ENCODE measurements around the gene SLC9A4. TPM values are rescaled to one million over a fixed set of nuclear protein-coding genes. Genes with fewer than 3 reads are reported as not detected.
A peak's percentile ranks its signal among the peaks of the same experiment; 100 is the strongest.

The SLC9A4 gene
- total RNA-seq, 8 experiments from 2014 or later, result 0.13 to 2.2 (median 1.2) TPM; not detected in 2

DNA sequence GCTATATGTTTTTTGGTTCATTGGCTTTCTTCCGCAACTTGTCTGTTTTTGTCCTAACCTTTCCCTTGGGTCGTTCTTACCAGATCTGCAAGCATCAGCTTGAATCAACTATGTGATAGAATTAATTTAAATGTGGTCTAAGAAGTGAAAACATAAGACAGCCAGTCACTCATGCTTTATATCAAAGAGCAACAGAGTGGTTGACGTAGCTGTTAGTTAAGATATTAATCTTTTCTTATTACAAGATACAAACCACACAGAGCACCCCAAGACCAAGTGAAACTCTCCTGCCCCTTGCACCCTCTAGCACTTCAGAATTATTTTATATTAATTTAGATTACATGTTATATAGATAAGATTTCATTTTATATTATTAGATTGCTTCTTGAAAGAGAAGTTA, 34.9 kb upstream of the SLC9A4 start:
- in situ Hi-C loops (cut with MboI; ENCODE audit: low pct_unique_long_range_greater_than_20kb in 2 of 9, low sequenced_read_pairs in 9 of 9, unreplicated experiment in 9 of 9), result loop anchor here in 3 of 9 experiments (25.0 kb wide), 3 partner anchors 176 to 551 kb away; no protein-coding TSS in a partner anchor
- WGBS, 10 experiments, result 67 to 100% (median 93%) methylated on average over 1 to 3 of the region's 3 CpGs; no CpG with 5 or more reads in 2 of the 10 experiments
- ATAC-seq (replicated peaks in 6 of 8), result no peak
- no peaks in the 10 kb centered on the region for H3K4me1 ChIP-seq (replicated peaks in 1 of 2)
- no peak overlapping the region for H3K27ac ChIP-seq
- no peak overlapping the region for H3K4me3 ChIP-seq

DNA sequence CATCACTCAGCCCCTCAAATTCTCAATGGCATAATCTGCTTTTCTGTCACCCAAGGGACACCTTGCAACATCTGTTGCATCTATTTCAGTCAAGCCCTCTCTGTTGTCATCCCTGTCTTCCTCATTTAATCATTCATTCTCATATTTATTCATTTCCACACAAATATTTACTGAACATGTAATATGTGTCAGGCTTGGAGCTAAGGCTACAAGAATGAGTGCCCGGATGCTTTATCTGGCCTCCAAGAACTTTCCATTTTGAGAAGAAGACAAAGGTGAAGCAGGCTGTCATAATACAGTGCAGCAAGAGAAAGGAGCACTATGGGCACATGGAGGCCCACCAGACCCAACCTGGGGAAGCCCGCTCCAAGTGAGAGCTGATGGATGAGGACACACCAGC, 34.4 kb upstream of the SLC9A4 start:
- Histone ChIP-seq H3K4me1 (replicated peaks in 1 of 2) (no peaks in the 10 kb centered on the region), H3K4me3 (no peak overlapping the region), H3K27ac (no peak overlapping the region)
- WGBS, 10 experiments, result 70 to 100% (median 84%) methylated on average over 1 to 2 of the region's 2 CpGs; no CpG with 5 or more reads in 4 of the 10 experiments
- no peak for ATAC-seq (replicated peaks in 6 of 8)
- in situ Hi-C loops (cut with MboI; ENCODE audit: low pct_unique_long_range_greater_than_20kb in 2 of 9, low sequenced_read_pairs in 9 of 9, unreplicated experiment in 9 of 9), result loop anchor here in 3 of 9 experiments (25.0 kb wide), 3 partner anchors 176 to 551 kb away; no protein-coding TSS in a partner anchor

DNA sequence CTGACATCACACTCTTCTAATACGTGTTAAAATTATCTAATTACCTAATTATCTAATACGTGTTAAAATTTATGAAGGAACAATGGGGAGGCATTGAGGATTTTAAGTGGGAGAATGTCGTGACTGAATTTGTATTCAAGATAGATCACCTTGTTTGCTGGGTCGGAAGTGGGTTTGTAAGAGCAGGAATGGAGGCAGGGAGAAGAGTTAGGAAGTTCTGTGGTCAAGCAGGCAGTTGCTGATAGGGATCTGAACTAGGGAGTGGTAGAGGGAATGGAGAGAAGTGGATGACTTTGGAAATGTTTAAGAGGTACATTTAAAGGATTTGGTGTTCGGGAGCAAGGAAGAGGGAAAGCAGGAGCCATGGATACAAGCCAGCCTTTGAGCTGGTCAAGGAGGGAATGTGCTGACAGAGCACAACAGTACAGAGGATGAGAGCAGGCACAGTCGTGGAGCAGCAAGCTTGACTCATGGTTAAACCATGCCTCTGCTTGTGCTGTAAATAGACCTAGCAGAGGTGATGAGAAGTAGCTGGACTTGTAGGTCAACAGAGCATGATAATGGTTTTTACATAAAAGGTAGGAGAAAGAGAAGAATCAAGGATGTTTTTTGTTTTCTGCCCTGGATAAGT, 33.8 kb upstream of the SLC9A4 start:
- 18 to 75% (median 58%) methylated on average over 3 to 6 of the region's 6 CpGs; no CpG with 5 or more reads in 1 of the 10 experiments for WGBS, 10 experiments
- ATAC-seq (replicated peaks in 6 of 8), result peak in 2 of 8 experiments; percentile 61 to 78
- in situ Hi-C loops (cut with MboI; ENCODE audit: low pct_unique_long_range_greater_than_20kb in 2 of 9, low sequenced_read_pairs in 9 of 9, unreplicated experiment in 9 of 9), result loop anchor here in 3 of 9 experiments (25.0 kb wide), 3 partner anchors 177 to 552 kb away; no protein-coding TSS in a partner anchor
- no peaks in the 10 kb centered on the region for H3K4me1 ChIP-seq (replicated peaks in 1 of 2)
- no peak overlapping the region for H3K4me3 ChIP-seq
- H3K27ac ChIP-seq, result no peak overlapping the region

DNA sequence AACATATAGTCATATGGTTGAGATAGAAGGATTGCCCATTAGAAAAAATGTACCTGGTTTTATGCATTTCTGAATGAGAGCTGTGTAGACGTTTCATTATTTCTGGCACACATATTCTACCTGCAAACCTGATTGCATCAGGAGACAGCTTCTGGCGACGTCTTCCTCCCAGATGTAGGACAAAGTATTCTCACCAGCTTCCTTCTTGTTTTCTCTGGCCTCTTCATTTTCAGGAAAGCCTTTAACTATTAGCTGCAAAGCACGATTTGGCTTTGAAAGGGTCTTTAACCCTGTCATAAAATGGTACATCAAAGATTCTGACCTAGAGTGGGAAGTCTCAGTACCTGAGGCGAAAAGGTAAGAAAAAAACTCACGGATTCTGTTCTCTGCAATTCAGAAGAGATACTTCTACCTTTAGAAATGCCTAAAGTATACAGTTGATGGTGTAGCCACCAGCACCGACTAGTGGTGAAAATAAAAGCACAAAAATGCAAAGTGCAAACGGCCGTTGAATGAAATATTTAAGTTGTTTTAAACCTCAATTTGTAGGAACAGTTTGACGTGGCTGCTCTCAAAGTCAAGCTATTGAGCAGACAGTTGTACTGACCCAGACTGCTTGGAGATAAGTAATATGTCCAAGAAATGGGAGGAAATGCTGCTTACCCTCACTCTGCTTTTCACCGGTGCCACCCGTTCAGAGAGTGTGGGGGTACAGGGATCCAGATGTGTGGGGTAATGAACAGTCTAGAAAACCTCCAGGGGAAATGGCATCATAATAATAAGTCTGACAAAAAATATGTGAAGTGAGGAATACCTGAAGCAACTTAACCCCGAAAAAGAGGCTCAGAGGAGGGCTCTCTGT, 29.8 kb upstream of the SLC9A4 start:
- in situ Hi-C loops (cut with MboI; ENCODE audit: low pct_unique_long_range_greater_than_20kb in 2 of 9, low sequenced_read_pairs in 9 of 9, unreplicated experiment in 9 of 9), result loop anchor here in 4 of 9 experiments (10.0 to 25.0 kb wide), 5 partner anchors 78 to 556 kb away; no protein-coding TSS in a partner anchor
- H3K4me3 ChIP-seq, result no peak overlapping the region
- ATAC-seq (replicated peaks in 6 of 8), result peak in 3 of 8 experiments; percentile 61 to 88 (median 75)
- 6 to 55% (median 25%) methylated on average over 2 to 12 of the region's 13 CpGs; no CpG with 5 or more reads in 1 of the 10 experiments for WGBS, 10 experiments
- no peaks in the 10 kb centered on the region for H3K4me1 ChIP-seq (replicated peaks in 1 of 2)
- H3K27ac ChIP-seq, result no peak overlapping the region

DNA sequence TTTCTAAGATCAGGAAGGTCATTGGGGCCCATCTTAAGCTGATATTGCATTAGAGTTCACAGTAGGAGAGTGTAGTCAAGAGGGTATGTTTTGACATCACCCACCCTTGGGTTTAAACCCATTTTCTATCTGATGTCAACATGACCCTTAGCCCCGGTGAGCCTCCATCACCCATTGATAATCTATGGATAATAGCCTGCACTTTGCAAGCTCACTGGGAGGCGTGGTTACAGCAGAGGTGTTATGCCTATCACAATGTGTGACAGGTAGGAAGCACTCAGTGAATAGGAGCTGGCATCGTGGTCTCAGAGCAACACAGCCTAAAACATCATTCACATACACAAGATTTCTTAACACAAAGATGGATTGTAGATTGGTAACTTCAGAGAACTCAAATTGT, 28.8 kb upstream of the SLC9A4 start:
- ATAC-seq (replicated peaks in 6 of 8), result no peak
- H3K4me1 ChIP-seq (replicated peaks in 1 of 2), result no peaks in the 10 kb centered on the region
- H3K27ac ChIP-seq, result no peak overlapping the region
- H3K4me3 ChIP-seq, result no peak overlapping the region
- WGBS, 10 experiments, result 78 to 92% (median 88%) methylated on average over 1 to 3 of the region's 3 CpGs; no CpG with 5 or more reads in 3 of the 10 experiments
- in situ Hi-C loops (cut with MboI; ENCODE audit: low pct_unique_long_range_greater_than_20kb in 2 of 9, low sequenced_read_pairs in 9 of 9, unreplicated experiment in 9 of 9), result loop anchor here in 4 of 9 experiments (10.0 to 25.0 kb wide), 5 partner anchors 79 to 557 kb away; no protein-coding TSS in a partner anchor

DNA sequence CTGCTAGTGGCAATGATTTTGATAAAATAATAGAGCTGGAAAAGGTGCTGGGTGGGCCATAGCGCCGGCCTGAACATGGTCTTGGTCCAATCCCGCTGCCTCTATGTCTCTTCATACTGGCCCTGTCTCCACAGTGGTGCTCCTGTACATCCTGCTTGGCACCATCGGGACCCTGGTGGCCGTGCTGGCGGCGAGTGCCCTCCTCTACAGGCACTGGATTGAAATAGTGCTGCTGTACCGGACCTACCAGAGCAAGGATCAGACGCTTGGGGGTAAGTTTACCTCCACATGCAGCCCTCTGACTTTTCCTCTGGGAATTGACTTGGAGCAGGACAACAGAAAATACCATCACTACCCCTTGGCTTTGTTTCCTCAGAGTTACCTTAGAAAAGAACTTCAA, 26.1 kb upstream of the SLC9A4 start:
- Histone ChIP-seq H3K4me1 (replicated peaks in 1 of 2) (no peaks in the 10 kb centered on the region), H3K27ac (no peak overlapping the region), H3K4me3 (no peak overlapping the region)
- no peak for ATAC-seq (replicated peaks in 6 of 8)
- in situ Hi-C loops (cut with MboI; ENCODE audit: low pct_unique_long_range_greater_than_20kb in 2 of 9, low sequenced_read_pairs in 9 of 9, unreplicated experiment in 9 of 9), result loop anchor here in 4 of 9 experiments (10.0 to 25.0 kb wide), 5 partner anchors 82 to 560 kb away; no protein-coding TSS in a partner anchor
- 92 to 100% (median 96%) methylated on average over 2 to 9 of the region's 9 CpGs; no CpG with 5 or more reads in 6 of the 10 experiments for WGBS, 10 experiments

DNA sequence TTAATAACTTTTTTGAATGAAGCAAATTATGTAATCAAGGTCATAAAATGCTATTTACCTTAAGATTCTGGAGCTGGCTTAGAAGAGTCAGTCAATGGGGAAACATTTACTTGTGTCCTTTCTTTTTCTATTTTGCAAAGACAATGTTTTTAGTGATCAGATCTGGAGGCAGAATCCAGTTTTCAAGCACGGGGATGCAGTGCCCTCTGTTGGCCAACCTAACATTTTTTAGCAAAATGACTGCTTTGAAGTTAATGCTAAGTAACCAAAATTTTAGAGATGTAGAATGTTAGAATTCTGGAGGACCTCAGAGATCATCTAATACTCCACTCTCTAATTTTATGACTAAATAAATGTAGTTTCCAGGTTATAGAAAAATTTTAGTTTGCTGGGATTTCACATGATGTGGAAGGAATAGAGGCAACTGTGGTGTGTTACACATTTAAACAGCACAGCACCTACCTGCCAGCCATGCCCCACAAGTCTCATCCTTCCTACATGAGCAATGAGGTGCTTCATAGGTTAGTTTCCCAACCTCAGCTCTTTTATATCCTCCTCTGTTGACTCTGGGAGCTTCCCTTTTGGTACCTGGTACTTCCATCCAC, 23.6 kb upstream of the SLC9A4 start:
- peak in 2 of 8 experiments; percentile 43 to 58 for ATAC-seq (replicated peaks in 6 of 8)
- Histone ChIP-seq H3K4me3 (no peak overlapping the region), H3K27ac (no peak overlapping the region), H3K4me1 (replicated peaks in 1 of 2) (no peaks in the 10 kb centered on the region)
- WGBS, 10 experiments, result 0% methylated on average over 1 of the region's 1 CpG; no CpG with 5 or more reads in 2 of the 10 experiments
- in situ Hi-C loops (cut with MboI; ENCODE audit: low pct_unique_long_range_greater_than_20kb in 2 of 9, low sequenced_read_pairs in 9 of 9, unreplicated experiment in 9 of 9), result loop anchor here in 4 of 9 experiments (10.0 to 25.0 kb wide), 5 partner anchors 85 to 562 kb away; no protein-coding TSS in a partner anchor

DNA sequence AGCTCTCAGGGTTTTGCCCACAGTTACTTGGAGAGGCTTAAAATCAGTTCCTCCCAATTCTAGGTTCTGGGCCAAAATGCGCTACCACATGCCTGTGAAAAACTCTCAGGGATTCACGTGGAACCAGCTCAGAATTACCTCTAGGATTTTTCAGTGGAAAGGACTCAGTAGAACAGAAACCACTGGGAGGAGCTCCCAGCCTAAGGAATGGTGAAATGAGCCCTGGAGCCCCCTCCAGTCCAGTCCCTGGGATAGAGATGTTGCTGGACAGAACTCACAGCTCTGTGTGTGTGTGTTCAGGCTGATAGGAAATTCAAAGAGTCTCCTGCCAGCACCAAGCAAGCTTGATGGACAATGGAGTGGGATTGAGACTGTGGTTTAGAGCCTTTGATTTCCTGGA, 21.1 kb upstream of the SLC9A4 start:
- no peak for ATAC-seq (replicated peaks in 6 of 8)
- H3K27ac ChIP-seq, result no peak overlapping the region
- 50 to 100% (median 57%) methylated on average over 1 to 2 of the region's 2 CpGs; no CpG with 5 or more reads in 5 of the 10 experiments for WGBS, 10 experiments
- H3K4me1 ChIP-seq (replicated peaks in 1 of 2), result no peaks in the 10 kb centered on the region
- in situ Hi-C loops (cut with MboI; ENCODE audit: low pct_unique_long_range_greater_than_20kb in 2 of 9, low sequenced_read_pairs in 9 of 9, unreplicated experiment in 9 of 9), result loop anchor here in 3 of 9 experiments (25.0 kb wide), 1 partner anchor 160 kb away; the partner anchor contains the start of gene SLC9A2 (in 3 of the 3)
- no peak overlapping the region for H3K4me3 ChIP-seq

DNA sequence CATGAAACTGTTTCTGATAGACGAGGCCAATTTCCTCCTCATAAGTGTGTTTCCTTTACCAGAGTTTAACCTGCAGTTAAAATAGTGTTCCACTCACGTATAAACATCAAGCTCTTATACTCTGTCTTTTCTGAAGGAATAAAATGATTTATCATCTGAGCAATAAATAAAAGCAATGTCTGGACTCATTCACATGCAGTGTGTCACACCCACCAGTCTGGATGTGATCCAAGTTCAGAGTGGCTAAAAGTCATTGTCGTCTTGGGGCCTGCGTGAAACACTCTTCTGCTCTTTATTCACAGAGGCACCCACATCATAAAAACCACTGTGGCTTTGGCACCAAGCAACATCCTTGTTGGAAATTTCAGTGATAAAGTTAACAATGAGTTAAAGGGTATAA, 19.5 kb upstream of the SLC9A4 start:
- in situ Hi-C loops (cut with MboI; ENCODE audit: low pct_unique_long_range_greater_than_20kb in 2 of 9, low sequenced_read_pairs in 9 of 9, unreplicated experiment in 9 of 9), result loop anchor here in 3 of 9 experiments (25.0 kb wide), 1 partner anchor 159 kb away; the partner anchor contains the start of gene SLC9A2 (in 3 of the 3)

DNA sequence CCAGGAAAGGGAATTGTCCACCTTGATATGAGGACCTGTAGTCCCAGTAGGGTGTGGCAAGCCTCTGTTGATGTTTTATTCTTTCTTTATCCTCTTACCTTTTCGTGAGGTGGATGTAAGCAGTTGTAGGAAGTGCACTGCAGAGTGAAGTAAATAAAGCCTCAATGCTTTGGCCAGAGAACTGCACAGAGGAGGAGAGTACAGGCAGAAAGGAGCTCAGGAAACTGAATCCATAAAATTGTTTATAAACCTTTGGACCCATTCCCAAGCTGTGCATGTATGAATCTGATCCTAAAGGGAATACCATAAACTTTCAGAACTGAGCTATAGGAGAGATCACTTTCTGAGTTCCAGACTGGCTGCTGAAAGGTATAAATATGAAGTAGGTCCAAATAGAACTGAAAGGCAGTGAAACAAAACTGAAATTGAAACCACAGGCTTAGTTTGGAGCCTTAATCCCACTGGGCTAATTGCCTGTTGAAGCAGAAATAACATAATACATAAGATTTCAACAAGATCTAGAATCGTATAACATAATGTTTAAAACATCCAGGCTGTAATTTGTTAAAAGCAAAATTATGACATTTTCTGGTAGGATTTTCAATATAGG, 17.9 kb upstream of the SLC9A4 start:
- H3K27ac ChIP-seq, result no peak overlapping the region
- ATAC-seq (replicated peaks in 6 of 8), result no peak
- WGBS, 10 experiments, result 17 to 100% (median 84%) methylated on average over 1 to 2 of the region's 2 CpGs; no CpG with 5 or more reads in 4 of the 10 experiments
- no peaks in the 10 kb centered on the region for H3K4me1 ChIP-seq (replicated peaks in 1 of 2)
- H3K4me3 ChIP-seq, result no peak overlapping the region
- in situ Hi-C loops (cut with MboI; ENCODE audit: low pct_unique_long_range_greater_than_20kb in 2 of 9, low sequenced_read_pairs in 9 of 9, unreplicated experiment in 9 of 9), result loop anchor here in 3 of 9 experiments (25.0 kb wide), 1 partner anchor 157 kb away; the partner anchor contains the start of gene SLC9A2 (in 3 of the 3)

More for the DNA sequence above, 19.5 kb upstream of the SLC9A4 start:
- H3K4me1 ChIP-seq (replicated peaks in 1 of 2), result no peaks in the 10 kb centered on the region
- ATAC-seq (replicated peaks in 6 of 8), result peak in 3 of 8 experiments; percentile 29 to 55 (median 36)
- 42 to 100% (median 70%) methylated on average over 2 to 4 of the region's 4 CpGs; no CpG with 5 or more reads in 4 of the 10 experiments for WGBS, 10 experiments
- H3K4me3 ChIP-seq, result no peak overlapping the region
- no peak overlapping the region for H3K27ac ChIP-seq

DNA sequence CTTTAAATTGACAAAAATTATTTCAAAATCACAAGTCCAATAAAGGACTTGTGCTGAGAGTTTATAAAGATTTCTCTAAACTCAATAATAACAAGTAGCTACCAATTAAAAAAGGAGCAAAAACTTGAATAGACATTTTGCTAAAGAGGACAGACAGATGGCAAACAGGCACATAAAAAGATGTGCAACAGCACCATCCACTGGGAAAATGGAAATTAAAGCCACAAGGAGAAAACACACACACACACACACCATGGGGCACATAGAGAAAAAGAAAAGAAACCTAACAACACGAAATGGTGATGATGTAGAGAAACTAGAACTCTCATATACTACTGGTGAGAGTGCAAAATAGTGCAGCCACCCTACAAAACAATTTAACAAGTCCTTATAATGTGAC, 12.6 kb upstream of the SLC9A4 start:
- Histone ChIP-seq H3K4me1 (replicated peaks in 1 of 2) (no peaks in the 10 kb centered on the region), H3K27ac (no peak overlapping the region), H3K4me3 (no peak overlapping the region)
- WGBS, 10 experiments, result 20 to 70% (median 62%) methylated on average over 1 of the region's 1 CpG; no CpG with 5 or more reads in 6 of the 10 experiments
- in situ Hi-C loops (cut with MboI; ENCODE audit: low pct_unique_long_range_greater_than_20kb in 2 of 9, low sequenced_read_pairs in 9 of 9, unreplicated experiment in 9 of 9), result loop anchor here in 3 of 9 experiments (25.0 kb wide), 1 partner anchor 152 kb away; the partner anchor contains the start of gene SLC9A2 (in 3 of the 3)
- no peak for ATAC-seq (replicated peaks in 6 of 8)

DNA sequence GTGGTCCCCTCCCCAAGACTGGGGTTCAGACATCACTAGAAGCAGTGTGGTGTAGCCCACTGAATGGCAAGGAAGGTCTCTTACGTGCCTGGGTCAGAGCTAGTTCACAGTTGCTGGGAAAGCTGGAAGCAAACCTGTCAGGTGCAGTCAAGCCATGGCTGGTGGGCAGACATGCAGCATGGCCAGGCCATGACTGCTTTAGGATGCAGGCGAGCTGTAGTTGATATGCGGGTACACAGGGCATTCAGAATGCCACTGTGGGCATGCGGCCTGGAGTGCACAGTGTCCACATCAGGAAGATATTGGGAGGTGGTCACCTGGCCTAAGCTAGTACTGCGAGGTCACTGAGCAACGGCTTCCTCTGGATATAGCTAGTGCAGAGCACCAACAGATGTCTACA, 11.8 kb upstream of the SLC9A4 start:
- in situ Hi-C loops (cut with MboI; ENCODE audit: low pct_unique_long_range_greater_than_20kb in 2 of 9, low sequenced_read_pairs in 9 of 9, unreplicated experiment in 9 of 9), result loop anchor here in 3 of 9 experiments (25.0 kb wide), 1 partner anchor 151 kb away; the partner anchor contains the start of gene SLC9A2 (in 3 of the 3)
- 0 to 100% (median 75%) methylated on average over 1 to 6 of the region's 6 CpGs; no CpG with 5 or more reads in 3 of the 10 experiments for WGBS, 10 experiments
- Histone ChIP-seq H3K27ac (no peak overlapping the region), H3K4me3 (no peak overlapping the region), H3K4me1 (replicated peaks in 1 of 2) (no peaks in the 10 kb centered on the region)
- ATAC-seq (replicated peaks in 6 of 8), result no peak

Measured in motor neuron (in vitro differentiated cells).